GM10266 (cell line): ENCODE data around the gene FAM13A.

Source experiments
- DNase-seq: peaks from one replicate; pipeline ENCODE4 v3.0.0; 2012; ENCODE audit errors: extremely low spot score
- TF ChIP-seq, protein P1 (sequence below): IDR thresholded peaks from 2 replicates; pipeline ENCODE4 v1.5.1; 2012; ENCODE audit warnings: mild to moderate bottlenecking, low read depth; ENCODE audit not compliant: control insufficient read depth, insufficient read depth; ENCODE audit errors: missing control alignments

The FAM13A gene

GRCh38 chr4:89056292-89056952 is 563 bp downstream of the FAM13A start:
- DNase-seq = no peak
- TF ChIP-seq, protein P1, sequence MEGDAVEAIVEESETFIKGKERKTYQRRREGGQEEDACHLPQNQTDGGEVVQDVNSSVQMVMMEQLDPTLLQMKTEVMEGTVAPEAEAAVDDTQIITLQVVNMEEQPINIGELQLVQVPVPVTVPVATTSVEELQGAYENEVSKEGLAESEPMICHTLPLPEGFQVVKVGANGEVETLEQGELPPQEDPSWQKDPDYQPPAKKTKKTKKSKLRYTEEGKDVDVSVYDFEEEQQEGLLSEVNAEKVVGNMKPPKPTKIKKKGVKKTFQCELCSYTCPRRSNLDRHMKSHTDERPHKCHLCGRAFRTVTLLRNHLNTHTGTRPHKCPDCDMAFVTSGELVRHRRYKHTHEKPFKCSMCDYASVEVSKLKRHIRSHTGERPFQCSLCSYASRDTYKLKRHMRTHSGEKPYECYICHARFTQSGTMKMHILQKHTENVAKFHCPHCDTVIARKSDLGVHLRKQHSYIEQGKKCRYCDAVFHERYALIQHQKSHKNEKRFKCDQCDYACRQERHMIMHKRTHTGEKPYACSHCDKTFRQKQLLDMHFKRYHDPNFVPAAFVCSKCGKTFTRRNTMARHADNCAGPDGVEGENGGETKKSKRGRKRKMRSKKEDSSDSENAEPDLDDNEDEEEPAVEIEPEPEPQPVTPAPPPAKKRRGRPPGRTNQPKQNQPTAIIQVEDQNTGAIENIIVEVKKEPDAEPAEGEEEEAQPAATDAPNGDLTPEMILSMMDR = no peak

DNA sequence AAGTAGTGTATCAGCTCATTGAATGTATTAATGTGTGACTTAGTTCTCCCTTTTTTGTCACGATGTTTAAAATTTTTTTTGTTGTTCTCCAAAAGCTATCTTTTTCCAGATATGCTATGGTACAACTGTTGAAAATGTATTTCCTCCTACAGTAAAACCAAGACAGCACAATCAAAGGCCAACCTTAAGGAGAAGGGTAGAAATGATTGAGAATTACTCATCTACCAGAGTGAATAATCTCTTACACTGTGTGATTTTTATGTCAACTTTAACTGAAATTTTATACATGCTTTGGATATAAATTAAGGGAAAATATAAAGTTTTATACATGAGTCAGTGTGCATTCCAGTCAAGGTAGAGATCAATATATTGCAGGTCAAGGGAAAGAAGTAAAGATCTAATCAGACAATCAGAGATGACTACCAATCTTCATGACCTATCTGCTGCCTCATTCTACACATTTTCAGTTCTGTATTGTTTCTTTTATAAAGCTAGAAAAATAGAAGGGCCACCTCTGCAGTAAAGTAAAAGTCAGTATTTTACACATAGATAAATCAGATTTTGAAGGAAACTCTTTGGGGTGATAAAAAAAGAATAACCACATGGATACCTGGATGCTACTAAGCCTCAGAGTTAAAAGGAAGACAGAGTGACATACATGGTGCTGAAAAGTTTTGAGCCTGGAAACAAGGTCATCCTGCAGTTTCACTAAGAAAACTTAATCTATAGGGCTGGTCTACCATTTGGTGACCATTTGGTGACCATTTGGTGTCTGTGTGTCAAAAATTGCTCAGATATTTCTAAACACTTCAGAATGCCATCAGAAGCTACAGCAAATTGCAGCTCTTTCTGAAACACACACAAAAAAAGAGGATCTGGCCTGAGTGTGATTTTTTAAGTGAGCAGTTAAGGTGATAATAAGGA is 1.6 kb downstream of the FAM13A start:
- TF ChIP-seq, protein P1 = no peak
- DNase-seq = no peak

- TF ChIP-seq, protein P1 = no peak
Measured at GRCh38 chr4:89054627-89055026, 2.4 kb downstream of the FAM13A start.

GRCh38 chr4:89049853-89050252 is 7.1 kb downstream of the FAM13A start:
- TF ChIP-seq, protein P1 = no peak
- no peak for DNase-seq

More at GRCh38 chr4:89054627-89055026, 2.4 kb downstream of the FAM13A start:
- DNase-seq = no peak

GRCh38 chr4:89048906-89049601 is 7.9 kb downstream of the FAM13A start:
- no peak for DNase-seq
- TF ChIP-seq, protein P1 = no peak

DNA sequence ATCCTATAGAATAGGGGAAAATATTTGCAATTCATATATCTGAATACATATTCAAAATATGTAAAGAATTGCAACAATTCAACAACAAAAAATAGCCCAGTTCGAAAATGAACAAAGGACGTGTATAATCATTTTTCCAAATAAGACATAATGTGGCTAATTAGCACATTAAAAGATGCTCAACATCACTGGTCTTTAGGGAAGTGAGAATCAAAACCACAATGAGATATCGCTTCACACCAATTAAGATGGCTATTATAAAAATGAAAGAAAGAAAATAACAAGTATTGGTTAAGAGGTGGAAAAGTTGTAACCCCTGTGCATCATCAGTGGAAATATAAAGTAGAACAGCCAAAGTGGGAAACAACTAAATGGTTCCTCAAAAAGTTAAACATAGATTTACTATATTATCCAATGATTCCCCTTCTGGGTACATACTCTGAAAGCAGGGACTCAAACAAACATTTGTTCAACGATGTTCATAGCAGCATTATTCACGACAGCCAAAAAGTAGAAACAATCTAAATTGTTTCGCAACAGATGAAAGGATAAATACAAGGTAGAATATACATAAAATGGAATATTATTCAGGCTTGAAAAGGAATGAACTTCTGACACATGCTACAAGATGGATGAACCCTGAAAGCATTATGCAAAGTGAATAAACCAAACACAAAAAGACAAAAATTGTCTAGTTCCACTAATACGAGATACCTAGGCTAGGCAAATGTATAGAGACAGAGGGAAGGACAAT is 12.7 kb downstream of the FAM13A start:
- no peak for DNase-seq
- TF ChIP-seq, protein P1 = no peak
